CD14-positive monocyte (primary cell): ENCODE measurements around the gene TTLL12. TPM values are rescaled to one million over a fixed set of nuclear protein-coding genes. Genes with fewer than 3 reads are reported as not detected.
"Not testable (repeated sequence)": the region's sequence is repeated elsewhere in the genome, so short reads cannot be mapped to it uniquely, and the experiment has no call there.

Experiments
- DNase-seq, 3 donors: peaks; one replicate each; pipeline ENCODE4 v3.0.0-alpha.2; 2011 to 2022
- H2AFZ ChIP-seq: 2 replicates; pipeline ENCODE4 v1.6.0; 2012; ENCODE audit warnings: mild to moderate bottlenecking, low read depth, low read length, inconsistent platforms; ENCODE audit not compliant: insufficient read depth, poor library complexity, severe bottlenecking
- H3K27ac ChIP-seq, 2 donors: 1 replicate in 1 of 2; 2 replicates in 1 of 2; pipeline ENCODE4 v1.5.1; 2012 to 2013; ENCODE audit warnings: low read length in 2 of 2, control low read depth in 1 of 2, inconsistent platforms in 1 of 2, low read depth in 1 of 2, mild to moderate bottlenecking in 1 of 2
- H3K27me3 ChIP-seq, 2 donors: one replicate each; pipeline versions ENCODE4 v1.6.0 to v1.6.1; 2011 to 2013; ENCODE audit warnings: low read length in 2 of 2; ENCODE audit not compliant: control insufficient read depth in 2 of 2, insufficient read depth in 2 of 2
- H3K36me3 ChIP-seq, 2 donors: replicated peaks in 1 of 2; 1 replicate in 1 of 2; 2 replicates in 1 of 2; pipeline versions ENCODE4 v1.5.1 to v1.6.1; 2012 to 2013; ENCODE audit warnings: low read length in 2 of 2, control low read depth in 1 of 2, inconsistent platforms in 1 of 2, mild to moderate bottlenecking in 1 of 2; ENCODE audit not compliant: insufficient read depth in 2 of 2, control insufficient read depth in 1 of 2
- H3K4me1 ChIP-seq, 2 donors: 1 replicate in 1 of 2; 2 replicates in 1 of 2; pipeline versions ENCODE4 v1.5.1 to v1.6.1; 2012 to 2013; ENCODE audit warnings: low read length in 2 of 2, control low read depth in 1 of 2, inconsistent platforms in 1 of 2, mild to moderate bottlenecking in 1 of 2, moderate library complexity in 1 of 2; ENCODE audit not compliant: insufficient read depth in 2 of 2, control insufficient read depth in 1 of 2
- H3K4me2 ChIP-seq: replicated peaks from 2 replicates; pipeline ENCODE3; 2012; ENCODE audit warnings: low read length, moderate library complexity, mild to moderate bottlenecking; ENCODE audit not compliant: poor library complexity, severe bottlenecking; ENCODE audit errors: extremely low read depth
- H3K4me3 ChIP-seq, 3 experiments: fragments of 200-600 bp in 1 of 3; sonication (generic) in 1 of 3; replicated peaks in 1 of 3; 1 replicate in 2 of 3; 2 replicates in 1 of 3; pipeline ENCODE4 v1.5.1; 2011 to 2013; ENCODE audit warnings: low read length in 3 of 3, mild to moderate bottlenecking in 3 of 3, control low read depth in 2 of 3, low read depth in 2 of 3, inconsistent platforms in 1 of 3, moderate library complexity in 1 of 3
- H3K79me2 ChIP-seq: 2 replicates; pipeline ENCODE4 v1.6.0; 2012; ENCODE audit warnings: mild to moderate bottlenecking, control low read depth, inconsistent platforms, low read length, moderate library complexity; ENCODE audit not compliant: insufficient read depth
- H3K9ac ChIP-seq: 2 replicates; pipeline ENCODE4 v1.6.0; 2017; ENCODE audit warnings: low read length, mild to moderate bottlenecking; ENCODE audit not compliant: insufficient read depth, poor library complexity, severe bottlenecking
- H3K9me3 ChIP-seq, 2 donors: replicated peaks in 1 of 2; 1 replicate in 1 of 2; 2 replicates in 1 of 2; pipeline versions ENCODE4 v1.5.1 to v1.6.1; 2012 to 2013; ENCODE audit warnings: low read length in 2 of 2, control low read depth in 1 of 2; ENCODE audit not compliant: control insufficient read depth in 1 of 2, insufficient read depth in 1 of 2
- H4K20me1 ChIP-seq: 2 replicates; pipeline ENCODE4 v1.6.0; 2012; ENCODE audit warnings: mild to moderate bottlenecking, low read length, control low read depth, moderate library complexity; ENCODE audit not compliant: insufficient read depth
- H3K27ac Mint-ChIP-seq, 7 donors: one replicate each; pipeline ENCODE4 v1.8.0; 2020; ENCODE audit warnings: mild to moderate bottlenecking in 7 of 7, mixed read lengths in 7 of 7, moderate library complexity in 6 of 7, inconsistent platforms in 2 of 7
- H3K27me3 Mint-ChIP-seq, 3 donors: one replicate each; pipeline ENCODE4 v1.8.0; 2021 to 2022; ENCODE audit warnings: low read depth in 3 of 3, mild to moderate bottlenecking in 3 of 3, mixed read lengths in 3 of 3, moderate library complexity in 3 of 3, inconsistent platforms in 1 of 3
- H3K36me3 Mint-ChIP-seq, 2 donors: one replicate each; pipeline ENCODE4 v1.8.0; 2020; ENCODE audit warnings: mixed read lengths in 2 of 2, inconsistent platforms in 1 of 2, mild to moderate bottlenecking in 1 of 2
- H3K4me1 Mint-ChIP-seq: one replicate; pipeline ENCODE4 v1.8.0; 2020; ENCODE audit warnings: mild to moderate bottlenecking, mixed read lengths
- H3K4me3 Mint-ChIP-seq, 2 donors: one replicate each; pipeline ENCODE4 v1.8.0; 2020; ENCODE audit warnings: mild to moderate bottlenecking in 2 of 2, mixed read lengths in 2 of 2, moderate library complexity in 1 of 2
- H3K9me3 Mint-ChIP-seq, 7 donors: one replicate each; pipeline ENCODE4 v1.8.0; 2020 to 2022; ENCODE audit warnings: mixed read lengths in 7 of 7, mild to moderate bottlenecking in 6 of 7, moderate library complexity in 6 of 7, inconsistent platforms in 2 of 7
- WGBS: methylation state at CpG from one replicate; pipeline ENCODE4 v1.1.5; 2013; ENCODE audit warnings: missing lambda C conversion rate; ENCODE audit not compliant: insufficient coverage; 5-methylcytosine and 5-hydroxymethylcytosine counted together
- intact Hi-C, 2 donors: fragments of 100-400 bp; cut with micrococcal nuclease; formaldehyde crosslinking; loops; one replicate each; pipeline versions ENCODE4 v1.15.0 to v1.15.1; 2023
- polyA plus RNA-seq, 3 donors: library from polyadenylated mRNA; depleted of rRNA in 1 of 3; unstranded in 2 of 3; stranded (reverse) in 1 of 3; fragments of 300-500 nt in 2 of 3; fragments of >200 nt in 1 of 3; fragmentation: Illumina TruSeq in 2 of 3; gene quantifications; 1 replicate in 2 of 3; 2 replicates in 1 of 3; pipeline ENCODE4 v1.2.3, GENCODE V29; 2012 to 2021
- TF ChIP-seq, protein P1 (sequence below): fragments of 200-600 bp; IDR thresholded peaks from one replicate; pipeline ENCODE4 v1.8.0; 2022; ENCODE audit warnings: antibody characterized with exemption, mild to moderate bottlenecking

TTLL12 gene
- polyA plus RNA-seq, 3 donors, result 9.5 to 16.6 (median 16.5) TPM

- Histone ChIP-seq H3K9ac (peak overlapping the region; percentile 32), H3K36me3 (no peaks in the 10 kb centered on the region), H3K27ac (peak overlapping the region; percentile 80 to 93), H3K79me2 (peaks cover 38% of the 10 kb centered on the region), H4K20me1 (peaks cover 5% of the 10 kb centered on the region), H3K4me2 (peak overlapping the region; percentile 69), H2AFZ (peak overlapping the region; percentile 73), H3K9me3 (no peaks in the 10 kb centered on the region), H3K4me3 (peak overlapping the region in 1 of 3 experiments; percentile 65), H3K4me1 (peaks cover 53 to 80% of the 10 kb centered on the region in 2 donors), H3K27me3 (no peaks in the 10 kb centered on the region)
- intact Hi-C loops, result no loop called here
- Mint-ChIP-seq H3K27ac (peak overlapping the region; percentile 95 to 99 (median 98)), H3K36me3 (no peaks in the 10 kb centered on the region), H3K9me3 (peaks cover 0 to 2% (median 0%) of the 10 kb centered on the region in 7 donors), H3K4me1 (peaks cover 59% of the 10 kb centered on the region), H3K27me3 (no peaks in the 10 kb centered on the region), H3K4me3 (peak overlapping the region; percentile 68 to 80)
- TF ChIP-seq, protein P1, sequence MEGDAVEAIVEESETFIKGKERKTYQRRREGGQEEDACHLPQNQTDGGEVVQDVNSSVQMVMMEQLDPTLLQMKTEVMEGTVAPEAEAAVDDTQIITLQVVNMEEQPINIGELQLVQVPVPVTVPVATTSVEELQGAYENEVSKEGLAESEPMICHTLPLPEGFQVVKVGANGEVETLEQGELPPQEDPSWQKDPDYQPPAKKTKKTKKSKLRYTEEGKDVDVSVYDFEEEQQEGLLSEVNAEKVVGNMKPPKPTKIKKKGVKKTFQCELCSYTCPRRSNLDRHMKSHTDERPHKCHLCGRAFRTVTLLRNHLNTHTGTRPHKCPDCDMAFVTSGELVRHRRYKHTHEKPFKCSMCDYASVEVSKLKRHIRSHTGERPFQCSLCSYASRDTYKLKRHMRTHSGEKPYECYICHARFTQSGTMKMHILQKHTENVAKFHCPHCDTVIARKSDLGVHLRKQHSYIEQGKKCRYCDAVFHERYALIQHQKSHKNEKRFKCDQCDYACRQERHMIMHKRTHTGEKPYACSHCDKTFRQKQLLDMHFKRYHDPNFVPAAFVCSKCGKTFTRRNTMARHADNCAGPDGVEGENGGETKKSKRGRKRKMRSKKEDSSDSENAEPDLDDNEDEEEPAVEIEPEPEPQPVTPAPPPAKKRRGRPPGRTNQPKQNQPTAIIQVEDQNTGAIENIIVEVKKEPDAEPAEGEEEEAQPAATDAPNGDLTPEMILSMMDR, result no peak
- 8% methylated on average over 6 of the region's 6 CpGs for WGBS
- DNase-seq, result peak; percentile 51 to 72 (median 71)
Measured at GRCh38 chr22:43148581-43148980, 38.4 kb downstream of the TTLL12 start.

- H2AFZ ChIP-seq, result no peak overlapping the region
- peaks cover 5% of the 10 kb centered on the region for H4K20me1 ChIP-seq
- H3K4me3 ChIP-seq, result peak overlapping the region in 2 of 3 experiments; percentile 5 to 65
- Mint-ChIP-seq H3K36me3 (no peaks in the 10 kb centered on the region), H3K27ac (peak overlapping the region; percentile 95 to 99 (median 98)), H3K4me3 (peak overlapping the region; percentile 68 to 80), H3K9me3 (peaks cover 0 to 2% (median 0%) of the 10 kb centered on the region in 7 donors), H3K4me1 (peaks cover 59% of the 10 kb centered on the region), H3K27me3 (no peaks in the 10 kb centered on the region)
- TF ChIP-seq, protein P1, result no peak
- H3K36me3 ChIP-seq, result no peaks in the 10 kb centered on the region
- H3K27ac ChIP-seq, result peak overlapping the region; percentile 80 to 93
- intact Hi-C loops, result no loop called here
- DNase-seq, result peak; percentile 57 to 81 (median 78)
- peak overlapping the region; percentile 69 for H3K4me2 ChIP-seq
- H3K9ac ChIP-seq, result no peak overlapping the region
- H3K79me2 ChIP-seq, result peaks cover 32% of the 10 kb centered on the region
- H3K27me3 ChIP-seq, result no peaks in the 10 kb centered on the region
- peaks cover 55 to 79% of the 10 kb centered on the region in 2 donors for H3K4me1 ChIP-seq
- WGBS, result 0% methylated on average over 4 of the region's 8 CpGs
- H3K9me3 ChIP-seq, result no peaks in the 10 kb centered on the region
Measured at GRCh38 chr22:43147821-43148220, 39.1 kb downstream of the TTLL12 start.

DNA sequence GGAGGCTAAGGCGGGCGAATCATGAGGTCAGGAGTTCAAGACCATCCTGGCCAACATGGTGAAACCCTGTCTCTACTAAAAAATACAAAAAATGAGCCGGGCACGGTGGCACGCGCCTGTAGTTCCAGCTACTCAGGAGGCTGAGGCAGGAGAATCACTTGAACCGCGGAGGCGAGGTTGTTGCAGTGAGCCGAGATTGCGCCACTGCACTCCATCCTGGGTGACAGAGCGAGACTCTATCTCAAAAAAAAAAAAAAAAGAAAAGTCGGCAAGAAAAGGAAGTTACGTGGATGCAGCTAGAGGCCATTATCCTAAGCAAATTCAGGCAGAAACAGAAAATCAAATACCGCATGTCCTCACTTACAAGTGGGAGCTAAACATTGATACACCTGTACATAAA is 40.6 kb downstream of the TTLL12 start:
- Mint-ChIP-seq H3K4me1 (peaks cover 70% of the 10 kb centered on the region), H3K4me3 (peak overlapping the region; percentile 50 to 67), H3K27ac (peak overlapping the region; percentile 95 to 99 (median 98))
- H3K9me3 Mint-ChIP-seq, H3K36me3 Mint-ChIP-seq, H3K9me3 ChIP-seq, H2AFZ ChIP-seq, H3K36me3 ChIP-seq, H4K20me1 ChIP-seq, intact Hi-C loops, H3K27me3 Mint-ChIP-seq, H3K27me3 ChIP-seq: not testable (repeated sequence)
- Histone ChIP-seq H3K4me3 (peak overlapping the region in 1 of 3 experiments; percentile 65), H3K79me2 (peaks cover 26% of the 10 kb centered on the region), H3K4me2 (peak overlapping the region; percentile 45), H3K4me1 (peaks cover 62 to 80% of the 10 kb centered on the region in 2 donors), H3K27ac (peak overlapping the region; percentile 80 to 93), H3K9ac (peak overlapping the region; percentile 65)
- peak; percentile 73 to 85 (median 76) for DNase-seq
- 13% methylated on average over 10 of the region's 15 CpGs for WGBS
